Measurements from ENCODE around the gene SLC24A4.

- TF ChIP-seq CTCF (IDR thresholded peaks at IDR 0.05) (no peak), POLR2A (IDR thresholded peaks at IDR 0.05) (no peak), POLR2AphosphoS5 (IDR thresholded peaks at IDR 0.05) (no peak)
Measured at GRCh38 chr14:92472860-92473259, 149.9 kb downstream of the SLC24A4 start.

All from breast epithelium (tissue), 3 donors.